ENCODE measurements around the gene ABHD16B.
"Not testable (repeated sequence)": the region's sequence is repeated elsewhere in the genome, so short reads cannot be mapped to it uniquely, and the experiment has no call there.

The ABHD16B gene

DNA sequence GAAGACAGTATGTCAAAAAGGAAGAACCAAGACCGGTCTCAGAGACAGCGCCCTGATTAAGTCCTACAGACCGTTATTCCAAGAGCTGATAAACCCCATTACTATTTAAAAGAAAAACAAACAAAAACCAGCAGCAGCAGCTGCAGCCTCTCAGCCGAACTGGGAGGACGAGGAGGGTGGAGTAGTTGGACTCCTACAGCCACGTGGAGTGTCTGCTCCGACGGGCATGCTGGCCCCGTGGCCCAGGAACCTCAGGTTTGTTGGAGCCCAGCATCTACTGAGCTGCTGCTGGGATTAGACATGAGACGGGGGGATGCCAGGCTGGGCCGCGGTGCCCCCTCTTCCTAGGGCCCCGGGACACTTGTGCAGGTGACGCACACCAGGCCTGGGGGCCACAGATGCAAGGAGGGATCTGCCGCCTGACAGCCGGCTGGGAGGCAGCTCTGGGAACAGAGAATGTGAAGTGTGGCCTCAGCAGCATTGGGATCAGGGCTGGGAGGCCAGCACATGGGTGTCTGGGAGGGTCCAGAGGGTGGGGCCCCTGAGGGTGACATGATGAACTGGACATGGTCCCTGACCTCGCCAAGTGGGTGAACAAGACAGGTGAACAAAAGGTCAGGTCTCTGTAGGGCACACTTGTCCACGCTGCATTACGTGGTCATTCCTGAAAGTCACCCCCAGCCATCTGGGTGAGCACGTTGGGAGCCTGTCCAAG, 27.4 kb upstream of the ABHD16B start:
- in situ Hi-C loops (cut with MboI; ENCODE audit: low sequenced_read_pairs), result no loop called here

DNA sequence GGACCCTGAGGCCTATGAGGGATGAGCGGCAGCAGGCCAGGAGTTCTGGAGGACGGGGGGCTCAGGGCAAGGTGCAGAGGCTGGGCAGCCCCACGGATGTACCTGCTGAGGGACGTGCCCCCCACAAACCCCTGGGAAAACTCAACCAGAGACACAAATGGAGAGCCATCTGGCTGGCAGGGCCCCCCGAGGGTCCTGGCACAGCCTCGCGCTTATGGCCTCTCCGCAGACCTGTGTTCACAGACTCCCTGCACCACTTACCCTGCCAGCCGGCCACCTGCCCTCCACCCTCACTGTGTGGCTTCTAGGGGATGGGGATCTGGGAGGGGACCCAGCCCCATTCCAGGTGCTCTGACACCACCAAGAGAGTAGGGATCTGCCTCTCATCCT, 26.8 kb upstream of the ABHD16B start:
- in situ Hi-C loops (cut with MboI; ENCODE audit: low sequenced_read_pairs), result no loop called here

GRCh38 chr20:63835021-63835858, 26.1 kb upstream of the ABHD16B start:
- in situ Hi-C loops (cut with MboI; ENCODE audit: low sequenced_read_pairs), result no loop called here

GRCh38 chr20:63836458-63837344, 24.6 kb upstream of the ABHD16B start:
- in situ Hi-C loops (cut with MboI; ENCODE audit: low sequenced_read_pairs), result no loop called here

- in situ Hi-C loops (cut with MboI; ENCODE audit: low sequenced_read_pairs), result no loop called here
These were observed 23.8 kb upstream of the ABHD16B start for GRCh38 chr20:63837479-63837878.

DNA sequence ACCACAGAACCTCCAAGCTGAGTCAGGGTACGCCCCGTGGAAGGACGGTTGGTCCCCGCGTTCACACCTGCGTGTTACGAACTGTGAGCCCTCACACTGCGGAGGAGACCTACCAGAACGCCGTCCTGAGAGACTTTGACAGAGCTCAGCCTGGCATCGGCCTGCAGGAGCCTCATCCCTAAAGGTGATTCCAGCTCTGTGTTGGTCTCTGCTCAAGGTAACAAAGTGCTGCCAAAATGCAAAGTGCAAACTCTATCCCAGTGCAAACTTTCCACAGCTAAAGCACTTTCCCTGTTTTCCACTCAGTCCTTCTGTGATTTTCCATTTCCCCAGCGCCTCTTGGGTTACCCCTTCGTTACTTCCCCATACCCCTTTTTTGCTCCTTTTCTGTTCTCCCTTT, 21.7 kb upstream of the ABHD16B start:
- in situ Hi-C loops (cut with MboI; ENCODE audit: low sequenced_read_pairs), result no loop called here

DNA sequence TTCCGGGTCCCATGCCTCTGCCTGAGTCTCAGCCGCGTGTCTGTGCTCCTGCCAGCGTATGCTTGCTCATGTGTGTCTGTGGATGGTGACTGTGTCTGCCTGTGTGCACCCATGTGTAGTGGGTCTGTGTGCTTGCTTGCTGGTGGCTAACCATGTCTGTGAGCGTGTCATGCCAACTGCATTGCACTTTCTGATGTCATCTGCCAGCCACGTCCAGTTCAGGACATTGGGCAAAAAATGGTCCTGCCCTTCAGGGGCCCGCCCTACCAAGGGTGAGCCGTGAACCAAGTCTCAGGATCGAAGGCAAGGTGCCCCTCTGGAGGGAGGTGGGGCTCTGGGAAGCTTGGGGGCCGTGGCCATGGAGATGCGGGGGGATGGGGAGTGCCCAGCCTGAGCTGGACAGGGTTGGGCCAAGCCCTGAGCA, 20.9 kb upstream of the ABHD16B start:
- in situ Hi-C loops (cut with MboI; ENCODE audit: low sequenced_read_pairs), result no loop called here

DNA sequence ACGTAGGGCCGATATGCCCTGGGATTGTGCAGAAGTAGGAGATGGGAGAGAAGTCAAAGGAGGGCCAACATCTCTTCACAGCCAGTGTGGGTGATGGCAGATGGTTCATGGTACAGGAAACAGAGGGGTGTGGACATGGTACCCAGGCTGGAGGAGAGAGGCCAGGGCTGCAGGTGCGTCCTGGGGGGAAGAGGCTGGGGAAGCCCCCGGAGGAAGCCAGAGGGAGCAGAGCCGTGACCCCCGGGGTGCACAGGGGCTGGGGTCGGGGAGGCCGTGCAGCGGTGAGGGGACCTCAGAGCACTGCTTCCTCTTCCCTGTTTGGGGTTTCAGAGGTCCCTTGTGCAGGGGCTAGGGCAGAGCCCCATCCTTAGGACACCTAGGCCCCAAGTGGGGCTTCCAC, 19.0 kb upstream of the ABHD16B start:
- in situ Hi-C loops (cut with MboI; ENCODE audit: low sequenced_read_pairs), result no loop called here

- in situ Hi-C loops (cut with MboI; ENCODE audit: low sequenced_read_pairs), result no loop called here
These were observed 18.1 kb upstream of the ABHD16B start for GRCh38 chr20:63843222-63843621.

GRCh38 chr20:63843778-63844177, 17.5 kb upstream of the ABHD16B start:
- in situ Hi-C loops (cut with MboI; ENCODE audit: low sequenced_read_pairs), result no loop called here

DNA sequence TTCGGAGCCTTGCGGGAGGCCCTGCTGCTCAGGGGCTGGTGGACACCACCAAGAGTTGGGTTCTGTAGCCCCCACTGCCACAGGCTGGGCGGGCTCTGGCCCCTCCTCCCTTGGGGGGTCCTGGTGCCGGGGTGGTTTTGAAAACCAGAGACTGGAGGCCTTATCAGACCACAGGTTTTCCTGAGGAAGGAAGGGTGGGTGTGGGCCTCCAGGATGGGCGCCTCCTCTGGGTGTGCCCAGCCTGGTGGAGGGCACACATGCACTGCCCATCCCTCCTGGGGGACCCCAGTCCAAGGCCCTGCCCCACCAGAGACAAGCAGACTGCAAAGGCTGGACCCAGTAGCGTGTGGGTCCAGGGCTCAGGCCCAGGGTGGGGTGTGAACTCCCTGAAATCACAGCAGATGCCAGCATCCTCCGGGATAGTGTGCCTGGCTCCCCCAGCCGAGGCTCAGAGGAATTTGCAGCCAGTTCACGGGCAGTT, 16.7 kb upstream of the ABHD16B start:
- in situ Hi-C loops (cut with MboI; ENCODE audit: low sequenced_read_pairs), result no loop called here

DNA sequence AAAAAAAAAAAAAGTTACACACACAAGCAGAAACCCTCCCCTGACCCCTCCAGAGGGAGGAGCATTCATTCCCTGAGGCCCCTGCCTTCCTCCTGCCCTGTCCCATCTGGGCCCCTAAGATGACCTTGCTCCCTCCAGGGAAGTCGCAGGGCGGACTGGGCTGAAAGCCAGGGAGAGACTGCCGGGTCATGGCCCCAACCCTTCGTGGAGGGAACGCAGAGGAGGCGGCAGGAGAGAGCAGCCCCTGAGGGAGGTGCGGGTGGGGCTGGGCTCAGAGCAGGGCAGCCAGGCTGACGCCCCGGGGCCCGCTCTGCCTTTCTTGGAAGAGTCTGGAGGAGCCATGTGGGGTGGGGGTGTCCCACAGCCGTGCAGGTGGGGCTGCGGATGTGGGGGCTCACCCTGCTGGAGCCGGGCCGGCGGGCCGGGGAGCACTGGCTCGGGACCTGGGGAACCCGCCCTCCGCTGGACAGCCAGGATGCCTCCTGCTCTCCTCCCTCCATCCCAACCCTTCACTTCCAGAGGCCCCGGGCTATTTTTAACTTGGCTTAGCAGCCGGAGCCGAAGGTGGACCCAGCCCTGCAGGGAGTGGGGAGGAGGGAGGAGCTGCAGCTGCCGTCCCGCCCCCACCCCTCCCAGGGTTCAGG, 15.0 kb upstream of the ABHD16B start:
- in situ Hi-C loops (cut with MboI; ENCODE audit: low sequenced_read_pairs), result no loop called here

DNA sequence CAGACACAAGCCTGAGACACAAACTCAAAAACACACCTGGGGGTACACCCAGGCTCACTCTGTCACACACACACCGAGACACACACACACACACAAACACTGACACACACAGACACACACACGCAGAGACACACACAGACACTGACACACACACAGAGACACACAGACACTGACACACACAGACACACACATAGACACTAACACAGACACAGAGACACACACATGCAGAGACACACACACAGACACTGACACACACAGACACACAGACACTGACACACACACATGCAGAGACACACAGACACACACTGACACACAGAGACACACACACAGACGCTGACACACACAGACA, 14.4 kb upstream of the ABHD16B start:
- in situ Hi-C loops (cut with MboI; ENCODE audit: low sequenced_read_pairs), result no loop called here

DNA sequence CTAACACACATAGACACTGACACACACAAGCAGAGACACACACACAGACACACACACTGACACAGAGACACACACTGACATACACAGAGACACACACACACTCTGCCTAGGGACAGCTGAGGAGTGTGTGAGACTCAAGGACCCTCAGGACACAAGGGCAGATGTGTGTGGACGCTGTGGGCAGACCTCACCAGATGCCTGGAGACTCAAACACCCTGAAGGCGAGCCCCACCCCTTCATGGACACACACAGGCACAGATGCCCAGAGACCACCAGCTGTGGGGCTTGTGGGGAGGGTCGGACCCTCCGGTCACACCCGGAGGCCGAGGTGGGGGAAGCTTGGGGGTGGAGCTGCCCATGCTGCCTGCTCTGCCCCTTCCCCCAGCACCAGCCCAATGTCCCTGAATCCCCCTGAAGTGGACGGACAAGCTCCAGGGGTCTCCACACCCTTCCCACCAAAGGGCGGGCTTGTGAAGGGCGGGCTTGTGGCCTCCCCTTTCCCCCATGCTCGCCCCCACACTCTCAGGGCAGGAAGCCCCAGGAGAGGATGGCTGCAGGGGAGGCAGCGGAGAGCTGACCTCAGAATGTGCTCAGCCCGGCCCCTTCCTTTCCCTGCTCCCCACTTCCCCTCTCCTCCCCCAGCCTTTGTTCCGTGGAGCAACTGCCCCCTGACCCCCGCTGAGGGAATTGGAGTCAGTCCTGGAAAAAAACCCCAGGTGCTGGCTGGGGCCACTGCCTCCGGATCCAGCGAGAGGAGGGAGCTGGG, 13.9 kb upstream of the ABHD16B start:
- in situ Hi-C loops (cut with MboI; ENCODE audit: low sequenced_read_pairs), result no loop called here

GRCh38 chr20:63848003-63848911, 13.0 kb upstream of the ABHD16B start:
- in situ Hi-C loops (cut with MboI; ENCODE audit: low sequenced_read_pairs), result no loop called here

- in situ Hi-C loops (cut with MboI; ENCODE audit: low sequenced_read_pairs), result no loop called here
These were observed 10.4 kb upstream of the ABHD16B start for GRCh38 chr20:63850689-63851547.

GRCh38 chr20:63851548-63851943, 9.8 kb upstream of the ABHD16B start:
- in situ Hi-C loops (cut with MboI; ENCODE audit: low sequenced_read_pairs), result not testable (repeated sequence)

DNA sequence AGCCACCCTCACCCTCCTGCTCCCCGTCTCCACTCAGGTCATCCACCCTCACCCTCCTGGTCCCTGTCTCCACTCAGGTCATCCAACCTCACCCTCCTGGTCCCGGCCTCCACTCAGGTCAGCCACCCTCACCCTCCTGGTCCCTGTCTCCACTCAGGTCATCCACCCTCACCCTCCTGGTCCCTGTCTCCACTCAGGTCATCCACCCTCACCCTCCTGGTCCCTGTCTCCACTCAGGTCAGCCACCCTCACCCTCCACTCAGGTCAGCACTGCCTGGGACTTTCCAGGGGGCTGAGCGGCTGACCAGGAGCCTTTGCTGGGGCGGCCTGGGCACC, 7.6 kb upstream of the ABHD16B start:
- in situ Hi-C loops (cut with MboI; ENCODE audit: low sequenced_read_pairs), result not testable (repeated sequence)
